ENCODE measurements around the gene STRIP2. TPM values are rescaled to one million over a fixed set of nuclear protein-coding genes. Genes with fewer than 3 reads are reported as not detected.
"Not testable (repeated sequence)": the region's sequence is repeated elsewhere in the genome, so short reads cannot be mapped to it uniquely, and the experiment has no call there.

The STRIP2 gene
- total and polyA plus RNA-seq, 2 of the 13 experiments (the other 11 are each of a cell fraction or from before 2014, with no cell fraction given) = 3.9 to 8.2 TPM

- TF ChIP-seq ZFP36L1 (CRISPR knock-in tag; IDR thresholded peaks at IDR 0.05) = no peak
- no peak for TF ChIP-seq ZNF367 (CRISPR knock-in tag; IDR thresholded peaks at IDR 0.05; ENCODE audit: borderline replicate concordance)
- no peak for TF ChIP-seq LCORL (IDR thresholded peaks at IDR 0.05)
- TF ChIP-seq LCORL (CRISPR knock-in tag; IDR thresholded peaks at IDR 0.05) = no peak
- no peak for TF ChIP-seq TFE3 (CRISPR knock-in tag; IDR thresholded peaks at IDR 0.05)
- TF ChIP-seq ZKSCAN1 (IDR thresholded peaks at IDR 0.05; ENCODE audit: low read length) = no peak
- no peak for TF ChIP-seq NPAS2 (CRISPR knock-in tag; IDR thresholded peaks at IDR 0.05; ENCODE audit: borderline replicate concordance)
- no peak for TF ChIP-seq MLLT10 (CRISPR knock-in tag; IDR thresholded peaks at IDR 0.05)
- TF ChIP-seq HNRNPK (IDR thresholded peaks at IDR 0.05; ENCODE audit: low read depth, low read length, poor library complexity, severe bottlenecking) = no peak
- no peak for FAIRE-seq
- 0 out of 5 replicates have a peak, but pooled peaks cover 0 to 4% of the 10 kb centered on the region in 2 experiments for H3K36me3 ChIP-seq (replicated peaks in 1 of 2; ENCODE audit: control insufficient read depth in 1 of 2, insufficient read depth in 2 of 2, low read length in 2 of 2)
- BruUV-seq (replicated peaks) = no TSS peak
- CTCF ChIA-PET (ENCODE audit: low intra/inter-chr PET ratio, low total read pairs) = interaction anchor here (2.9 kb wide), 1 partner anchor 104 kb away, joined by 21 read pairs; no protein-coding TSS in a partner anchor
- POLR2A ChIA-PET = no interaction called here
- ATAC-seq = no peak
- no peak overlapping the region for H3K27ac ChIP-seq (ENCODE audit: extremely low read length, insufficient read depth, low read length)
- no peak overlapping the region for H3K4me3 ChIP-seq (replicated peaks in 1 of 3; ENCODE audit: insufficient read depth in 1 of 3, low read depth in 2 of 3, low read length in 3 of 3)
- H3K27me3 ChIP-seq (ENCODE audit: control insufficient read depth in 1 of 2, insufficient read depth in 2 of 2, low read length in 2 of 2) = no peaks in the 10 kb centered on the region
- H3K9me3 ChIP-seq (ENCODE audit: low read length) = no peaks in the 10 kb centered on the region
- H3K4me1 ChIP-seq (ENCODE audit: insufficient read depth, low read length) = no peaks in the 10 kb centered on the region
- no peaks in the 10 kb centered on the region for H4K20me1 ChIP-seq (ENCODE audit: insufficient read depth, low read length)
- DNase-seq (ENCODE audit: low spot score) = no peak
- H3K4me2 ChIP-seq (ENCODE audit: low read depth, low read length) = no peak overlapping the region
- intact Hi-C loops (cut with micrococcal nuclease; ENCODE audit: unreplicated experiment) (no loop called here), in situ Hi-C loops (cut with HindIII; ENCODE audit: extremely low pct_ligation_motif_present, low pct_unique_long_range_greater_than_20kb) (no loop called here)
- no peak overlapping the region for H2AFZ ChIP-seq (ENCODE audit: low read length)
- H3K9ac ChIP-seq (ENCODE audit: insufficient read depth, low read depth, low read length) = no peak overlapping the region
- H3K79me2 ChIP-seq (ENCODE audit: insufficient read depth, low read length) = no peaks in the 10 kb centered on the region
Measured at GRCh38 chr7:129471402-129471827, 37.2 kb downstream of the STRIP2 start.

GRCh38 chr7:129475931-129476330, 41.7 kb downstream of the STRIP2 start:
- H3K27me3 ChIP-seq (ENCODE audit: control insufficient read depth in 1 of 2, insufficient read depth in 2 of 2, low read length in 2 of 2); H2AFZ ChIP-seq (ENCODE audit: low read length); in situ Hi-C loops (cut with HindIII; ENCODE audit: extremely low pct_ligation_motif_present, low pct_unique_long_range_greater_than_20kb); DNase-seq (ENCODE audit: low spot score); POLR2A ChIA-PET; intact Hi-C loops (cut with micrococcal nuclease; ENCODE audit: unreplicated experiment); H3K4me2 ChIP-seq (ENCODE audit: low read depth, low read length); BruUV-seq (replicated peaks); H3K4me3 ChIP-seq (replicated peaks in 1 of 3; ENCODE audit: insufficient read depth in 1 of 3, low read depth in 2 of 3, low read length in 3 of 3); FAIRE-seq; ATAC-seq; H3K79me2 ChIP-seq (ENCODE audit: insufficient read depth, low read length); H4K20me1 ChIP-seq (ENCODE audit: insufficient read depth, low read length); H3K27ac ChIP-seq (ENCODE audit: extremely low read length, insufficient read depth, low read length); H3K9me3 ChIP-seq (ENCODE audit: low read length); H3K4me1 ChIP-seq (ENCODE audit: insufficient read depth, low read length); CTCF ChIA-PET (ENCODE audit: low intra/inter-chr PET ratio, low total read pairs); H3K36me3 ChIP-seq (replicated peaks in 1 of 2; ENCODE audit: control insufficient read depth in 1 of 2, insufficient read depth in 2 of 2, low read length in 2 of 2); H3K9ac ChIP-seq (ENCODE audit: insufficient read depth, low read depth, low read length): not testable (repeated sequence)
- WGBS (ENCODE audit: low lambda C conversion rate) = 97% methylated on average over 8 of the region's 27 CpGs

- H3K27me3 ChIP-seq (ENCODE audit: control insufficient read depth in 1 of 2, insufficient read depth in 2 of 2, low read length in 2 of 2); H3K4me3 ChIP-seq (replicated peaks in 1 of 3; ENCODE audit: insufficient read depth in 1 of 3, low read depth in 2 of 3, low read length in 3 of 3); POLR2A ChIA-PET; H3K9me3 ChIP-seq (ENCODE audit: low read length); H2AFZ ChIP-seq (ENCODE audit: low read length); BruUV-seq (replicated peaks); intact Hi-C loops (cut with micrococcal nuclease; ENCODE audit: unreplicated experiment); in situ Hi-C loops (cut with HindIII; ENCODE audit: extremely low pct_ligation_motif_present, low pct_unique_long_range_greater_than_20kb); FAIRE-seq; H3K27ac ChIP-seq (ENCODE audit: extremely low read length, insufficient read depth, low read length); CTCF ChIA-PET (ENCODE audit: low intra/inter-chr PET ratio, low total read pairs); H3K36me3 ChIP-seq (replicated peaks in 1 of 2; ENCODE audit: control insufficient read depth in 1 of 2, insufficient read depth in 2 of 2, low read length in 2 of 2); H3K4me1 ChIP-seq (ENCODE audit: insufficient read depth, low read length); H3K79me2 ChIP-seq (ENCODE audit: insufficient read depth, low read length); H3K9ac ChIP-seq (ENCODE audit: insufficient read depth, low read depth, low read length); DNase-seq (ENCODE audit: low spot score); H3K4me2 ChIP-seq (ENCODE audit: low read depth, low read length); H4K20me1 ChIP-seq (ENCODE audit: insufficient read depth, low read length); ATAC-seq: not testable (repeated sequence)
- 98% methylated on average over 22 of the region's 27 CpGs for WGBS (ENCODE audit: low lambda C conversion rate)
Measured at GRCh38 chr7:129476398-129476797, 42.2 kb downstream of the STRIP2 start.
